H1 (cell line): ENCODE data around the gene SLC38A8. TPM values are rescaled to one million over a fixed set of nuclear protein-coding genes. Genes with fewer than 3 reads are reported as not detected.

ENCODE experiments used
- CTCF ChIA-PET: fragments of 300-600 bp; sonication (Branson Sonifier 250); formaldehyde crosslinking; loops from one replicate; lab custom pipeline; 2021; ENCODE audit not compliant: partially characterized antibody; lab: Charles Lee
- POLR2A ChIA-PET: fragments of 300-600 bp; sonication (Branson Sonifier 250); formaldehyde crosslinking; loops from one replicate; lab custom pipeline; 2021; ENCODE audit warnings: inconsistent platforms; ENCODE audit not compliant: partially characterized antibody; lab: Charles Lee
- DNase-seq, 2 experiments: peaks; one replicate each; pipeline versions ENCODE4 v3.0.0 to v3.0.0-alpha.2; 2010 to 2022; ENCODE audit warnings: low spot score in 2 of 2, low read depth in 1 of 2, mixed read lengths in 1 of 2
- FAIRE-seq: peaks from 2 replicates; lab custom pipeline; 2011; peaks lifted over from hg19 to GRCh38; lab: Jason Lieb, UNC
- H2AFZ ChIP-seq: 2 replicates; pipeline ENCODE4 v1.8.1; 2012; ENCODE audit warnings: low read length, inconsistent platforms
- H2AK5ac ChIP-seq: 2 replicates; pipeline ENCODE4 v1.6.1; 2013; ENCODE audit warnings: low read depth, low read length
- H2BK120ac ChIP-seq: replicated peaks from 2 replicates; pipeline ENCODE3; 2013; ENCODE audit warnings: low read depth, low read length, inconsistent platforms
- H2BK12ac ChIP-seq: 2 replicates; pipeline ENCODE4 v1.6.1; 2013; ENCODE audit warnings: low read depth, low read length
- H2BK15ac ChIP-seq: 2 replicates; pipeline ENCODE4 v1.6.1; 2013; ENCODE audit warnings: low read length
- H2BK20ac ChIP-seq: 2 replicates; pipeline ENCODE4 v1.6.1; 2013; ENCODE audit warnings: low read length
- H2BK5ac ChIP-seq: 2 replicates; pipeline ENCODE4 v1.6.1; 2013; ENCODE audit warnings: low read depth, low read length
- H3K14ac ChIP-seq: 2 replicates; pipeline ENCODE4 v1.6.1; 2013; ENCODE audit warnings: inconsistent platforms; ENCODE audit not compliant: insufficient read length
- H3K18ac ChIP-seq: 2 replicates; pipeline ENCODE4 v1.6.1; 2013; ENCODE audit warnings: low read length; ENCODE audit errors: extremely low read depth
- H3K23ac ChIP-seq: 2 replicates; pipeline ENCODE4 v1.6.1; 2013; ENCODE audit warnings: inconsistent platforms; ENCODE audit not compliant: insufficient read length
- H3K23me2 ChIP-seq: 2 replicates; pipeline ENCODE4 v1.6.1; 2013; ENCODE audit warnings: low read depth, low read length
- H3K27ac ChIP-seq: 2 replicates; pipeline ENCODE4 v1.6.1; 2011; ENCODE audit warnings: low read depth, low read length, inconsistent platforms
- H3K27me3 ChIP-seq, 4 experiments: replicated peaks in 1 of 4; 1 replicate in 1 of 4; 2 replicates in 3 of 4; pipeline versions ENCODE4 v1.6.1 to v1.8.1; 2011 to 2013; ENCODE audit warnings: low read length in 3 of 4, mild to moderate bottlenecking in 3 of 4, inconsistent platforms in 2 of 4, mixed read lengths in 2 of 4, moderate library complexity in 1 of 4; ENCODE audit not compliant: control insufficient read depth in 3 of 4, insufficient read depth in 3 of 4; ENCODE audit errors: extremely low read depth in 1 of 4
- H3K36me3 ChIP-seq, 4 experiments: 2 replicates each; pipeline versions ENCODE4 v1.6.1 to v1.8.1; 2011 to 2013; ENCODE audit warnings: mild to moderate bottlenecking in 4 of 4, low read length in 3 of 4, moderate library complexity in 2 of 4, control low read depth in 1 of 4, inconsistent platforms in 1 of 4; ENCODE audit not compliant: insufficient read depth in 4 of 4, control insufficient read depth in 2 of 4
- H3K4ac ChIP-seq: replicated peaks from 2 replicates; pipeline ENCODE3; 2013; ENCODE audit warnings: low read length, low read depth, mixed read lengths, inconsistent platforms; ENCODE audit not compliant: insufficient read length
- H3K4me1 ChIP-seq, 4 experiments: replicated peaks in 1 of 4; 1 replicate in 1 of 4; 2 replicates in 3 of 4; pipeline versions ENCODE4 v1.6.1 to v1.8.1; 2011 to 2013; ENCODE audit warnings: low read length in 3 of 4, inconsistent platforms in 2 of 4, mixed read lengths in 1 of 4; ENCODE audit not compliant: insufficient read depth in 4 of 4, control insufficient read depth in 3 of 4
- H3K4me2 ChIP-seq, 2 experiments: 2 replicates each; pipeline versions ENCODE4 v1.6.1 to v1.8.1; 2011 to 2013; ENCODE audit warnings: low read depth in 2 of 2, low read length in 2 of 2, control low read depth in 1 of 2, inconsistent platforms in 1 of 2, mild to moderate bottlenecking in 1 of 2; ENCODE audit not compliant: insufficient read depth in 1 of 2
- H3K4me3 ChIP-seq, 4 experiments: fragments of 200-600, 300-600 bp in 1 of 4; sonication (generic), shearing (Covaris generic), sonication (Bioruptor Twin) in 1 of 4; 2 replicates each; pipeline versions ENCODE4 v1.5.1 to v1.8.1; 2011 to 2016; ENCODE audit warnings: low read length in 4 of 4, low read depth in 3 of 4, control low read depth in 2 of 4, inconsistent platforms in 2 of 4, mild to moderate bottlenecking in 2 of 4, mixed read lengths in 1 of 4, moderate library complexity in 1 of 4; ENCODE audit not compliant: insufficient read depth in 2 of 4; ENCODE audit errors: extremely low read depth in 1 of 4
- H3K56ac ChIP-seq: replicated peaks from 2 replicates; pipeline ENCODE3; 2013; ENCODE audit warnings: low read depth, mild to moderate bottlenecking, mixed read lengths, low read length, inconsistent platforms; ENCODE audit not compliant: insufficient read length
- H3K79me1 ChIP-seq: 2 replicates; pipeline ENCODE4 v1.6.1; 2013; ENCODE audit warnings: low read depth, low read length, control low read depth
- H3K79me2 ChIP-seq, 2 experiments: 2 replicates each; pipeline versions ENCODE4 v1.6.1 to v1.8.1; 2012 to 2013; ENCODE audit warnings: low read length in 2 of 2, mild to moderate bottlenecking in 2 of 2, inconsistent platforms in 1 of 2; ENCODE audit not compliant: insufficient read depth in 2 of 2, control insufficient read depth in 1 of 2
- H3K9ac ChIP-seq, 4 experiments: replicated peaks in 1 of 4; 1 replicate in 1 of 4; 2 replicates in 3 of 4; pipeline versions ENCODE4 v1.6.1 to v1.8.1; 2011 to 2013; ENCODE audit warnings: low read depth in 3 of 4, low read length in 3 of 4, control low read depth in 2 of 4, mild to moderate bottlenecking in 2 of 4, moderate library complexity in 2 of 4, inconsistent platforms in 1 of 4; ENCODE audit errors: extremely low read depth in 1 of 4
- H3K9me3 ChIP-seq, 2 experiments: 2 replicates each; pipeline versions ENCODE4 v1.6.1 to v1.8.1; 2012 to 2013; ENCODE audit warnings: mild to moderate bottlenecking in 2 of 2, moderate library complexity in 2 of 2, control low read depth in 1 of 2, inconsistent platforms in 1 of 2, low read depth in 1 of 2, low read length in 1 of 2, mixed read lengths in 1 of 2; ENCODE audit not compliant: insufficient read depth in 2 of 2
- H4K20me1 ChIP-seq, 2 experiments: replicated peaks in 1 of 2; 2 replicates each; pipeline versions ENCODE3 to v1.8.1; 2011 to 2013; ENCODE audit warnings: inconsistent platforms in 2 of 2, low read length in 2 of 2, mild to moderate bottlenecking in 1 of 2; ENCODE audit not compliant: insufficient read depth in 2 of 2, control insufficient read depth in 1 of 2
- H4K5ac ChIP-seq: 2 replicates; pipeline ENCODE4 v1.6.1; 2013; ENCODE audit warnings: low read length, low read depth, mixed read lengths, inconsistent platforms; ENCODE audit not compliant: insufficient read length
- H4K8ac ChIP-seq: 2 replicates; pipeline ENCODE4 v1.8.0; 2013; ENCODE audit warnings: mild to moderate bottlenecking, moderate library complexity, low read length, inconsistent platforms; ENCODE audit not compliant: insufficient read depth; ENCODE audit errors: extremely low read depth
- H4K91ac ChIP-seq: replicated peaks from 2 replicates; pipeline ENCODE3; 2013; ENCODE audit warnings: low read length, mixed read lengths, inconsistent platforms; ENCODE audit not compliant: insufficient read length
- RXRA ChIP-seq: IDR thresholded peaks from 2 replicates; pipeline ENCODE4 v1.6.1; 2011; ENCODE audit warnings: low read depth, mild to moderate bottlenecking, low read length, moderate library complexity; ENCODE audit not compliant: insufficient read depth
- TAF1 ChIP-seq: IDR thresholded peaks from 2 replicates; pipeline ENCODE4 v1.6.1; 2011; ENCODE audit warnings: mild to moderate bottlenecking, low read depth, low read length
- WGBS, 2 experiments: shearing (Covaris generic) in 1 of 2; methylation state at CpG; one replicate each; pipeline versions ENCODE4 v1.1.6 to v1.1.7; 2013 to 2015; ENCODE audit warnings: low lambda C conversion rate in 2 of 2, mixed read lengths in 2 of 2, inconsistent platforms in 1 of 2, low coverage in 1 of 2, missing lambda C conversion rate in 1 of 2; ENCODE audit not compliant: insufficient replicate concordance in 2 of 2, insufficient coverage in 1 of 2, insufficient read length in 1 of 2; ENCODE audit errors: extremely low coverage in 1 of 2, missing lambda C conversion rate in 1 of 2; 5-methylcytosine and 5-hydroxymethylcytosine counted together
- polyA plus RNA-seq, 7 experiments: library from polyadenylated mRNA; depleted of rRNA in 3 of 7; stranded (reverse) in 5 of 7; unstranded in 2 of 7; fragments of >200 nt in 5 of 7; fragments of 200-250 nt in 2 of 7; gene quantifications; 1 replicate in 5 of 7; 2 replicates in 1 of 7; 4 replicates in 1 of 7; pipeline versions ENCODE4 v1.2.1 to v1.2.3, GENCODE V29; 2011 to 2013; ENCODE audit warnings: missing spikeins in 2 of 7, mixed read lengths in 2 of 7
- total RNA-seq: library from RNA; stranded (reverse); fragmentation: NEBNext Ultra II Directional; extraction: Animal tissue kit (Norgen Biotek cat#: 25700); gene quantifications from 2 replicates; pipeline ENCODE4 v1.2.1, GENCODE V29; 2021
- TF ChIP-seq, protein P1 (sequence below): IDR thresholded peaks from 2 replicates; pipeline ENCODE4 v1.6.1; 2012; ENCODE audit warnings: inconsistent platforms

The SLC38A8 gene
- total and polyA plus RNA-seq, 2 of the 8 experiments (the other 6 are each of a cell fraction or from before 2014, with no cell fraction given) = 0.08 TPM; not detected in 1

- CTCF ChIA-PET = interaction anchor here (0.5 to 21.4 kb wide), 17 partner anchors 9 to 668 kb away, joined by 3 to 366 read pairs (median 5); partner anchors contain the start of genes OSGIN1 and SLC38A8
- Histone ChIP-seq H3K79me2 (no peaks in the 10 kb centered on the region), H3K36me3 (peaks cover 8 to 29% (median 15%) of the 10 kb centered on the region in 4 experiments; a peak in 7 of 8 replicates), H2BK20ac (no peak overlapping the region), H3K9ac (no peak overlapping the region), H3K4me3 (no peak overlapping the region), H2AK5ac (no peak overlapping the region), H3K79me1 (no peaks in the 10 kb centered on the region), H4K5ac (no peak overlapping the region), H3K27me3 (no peaks in the 10 kb centered on the region), H2BK5ac (no peak overlapping the region), H4K20me1 (peaks cover 1 to 7% of the 10 kb centered on the region in 2 experiments), H3K14ac (no peak overlapping the region), H4K8ac (no peak overlapping the region), H3K18ac (no peak overlapping the region), H3K23ac (no peak overlapping the region), H3K27ac (no peak overlapping the region), H3K56ac (no peak overlapping the region), H3K4ac (no peak overlapping the region), H2BK12ac (no peak overlapping the region), H3K23me2 (no peaks in the 10 kb centered on the region; the same call in 1 of the 2 replicates), H3K4me2 (no peak overlapping the region), H2BK15ac (no peak overlapping the region), H2BK120ac (no peak overlapping the region), H4K91ac (no peak overlapping the region), H3K9me3 (no peaks in the 10 kb centered on the region), H3K4me1 (no peaks in the 10 kb centered on the region), H2AFZ (no peak overlapping the region)
- DNase-seq (no peak), FAIRE-seq (no peak)
- 82% methylated on average over 7 of the region's 7 CpGs; no CpG with 5 or more reads in 1 of the 2 experiments for WGBS, 2 experiments
- POLR2A ChIA-PET = interaction anchor here (1.1 to 1.3 kb wide), 2 partner anchors 9 to 17 kb away, joined by 3 read pairs; no protein-coding TSS in a partner anchor
- no peak for TF ChIP-seq TAF1
- TF ChIP-seq, protein P1, sequence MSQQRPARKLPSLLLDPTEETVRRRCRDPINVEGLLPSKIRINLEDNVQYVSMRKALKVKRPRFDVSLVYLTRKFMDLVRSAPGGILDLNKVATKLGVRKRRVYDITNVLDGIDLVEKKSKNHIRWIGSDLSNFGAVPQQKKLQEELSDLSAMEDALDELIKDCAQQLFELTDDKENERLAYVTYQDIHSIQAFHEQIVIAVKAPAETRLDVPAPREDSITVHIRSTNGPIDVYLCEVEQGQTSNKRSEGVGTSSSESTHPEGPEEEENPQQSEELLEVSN = no peak
- TF ChIP-seq RXRA = no peak
Observed at GRCh38 chr16:84061236-84061819, 18.7 kb upstream of the SLC38A8 start.
